GM18511 (cell line): ENCODE results near the gene PLS3.
"Not testable (repeated sequence)": the region's sequence is repeated elsewhere in the genome, so short reads cannot be mapped to it uniquely, and the experiment has no call there.

Source experiments
- ATAC-seq: cut with Tn5 transposase; IDR thresholded peaks from one replicate; pipeline ENCODE4 v1.9.1; 2021; ENCODE audit warnings: mild to moderate bottlenecking, moderate library complexity; ENCODE audit not compliant: unreplicated experiment

The PLS3 gene

DNA sequence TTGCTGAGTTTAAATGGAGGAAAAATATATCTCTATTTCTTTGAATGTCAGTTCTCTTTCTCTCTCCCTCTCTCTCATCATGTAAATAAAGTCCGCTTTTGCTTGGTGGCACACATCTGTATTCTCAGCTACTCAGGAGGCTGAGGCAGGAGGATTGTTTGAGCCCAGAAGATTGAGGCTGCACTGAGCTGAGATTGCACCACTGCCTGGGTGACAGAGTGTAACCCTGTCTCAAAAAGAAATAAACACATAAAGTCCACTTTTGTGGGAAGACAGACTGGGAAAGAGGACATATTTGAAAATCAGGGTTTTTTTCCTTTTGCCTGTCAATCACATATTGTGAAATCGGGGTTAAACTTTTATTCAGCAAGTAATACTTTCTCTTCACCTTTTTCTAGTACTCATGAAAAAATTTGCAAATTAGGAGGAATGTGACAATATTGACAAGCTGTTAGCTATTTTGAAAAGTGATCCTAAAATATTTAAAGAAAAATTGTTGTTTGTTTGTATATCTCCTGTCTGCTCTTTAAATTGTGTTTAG, 42.6 kb downstream of the PLS3 start:
- no peak for ATAC-seq

DNA sequence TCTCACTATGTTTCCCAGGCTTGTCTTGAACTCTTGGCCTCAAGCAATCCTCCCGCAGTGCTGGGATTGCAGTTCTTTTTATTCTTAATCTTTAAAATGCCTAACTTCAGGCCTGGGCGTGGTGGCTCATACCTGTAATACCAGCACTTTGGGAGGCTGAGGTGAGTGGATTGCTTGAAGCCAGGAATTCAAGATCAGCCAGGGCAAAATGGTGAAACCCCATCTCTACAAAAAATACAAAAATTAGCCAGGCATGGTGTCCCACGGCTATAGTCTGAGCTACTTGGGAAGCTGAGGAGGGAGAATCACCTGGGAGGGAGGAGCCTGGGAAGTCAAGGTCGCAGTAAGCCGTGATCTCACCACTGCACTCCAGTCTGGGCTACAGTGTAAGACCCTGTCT, 45.9 kb downstream of the PLS3 start:
- ATAC-seq = no peak

DNA sequence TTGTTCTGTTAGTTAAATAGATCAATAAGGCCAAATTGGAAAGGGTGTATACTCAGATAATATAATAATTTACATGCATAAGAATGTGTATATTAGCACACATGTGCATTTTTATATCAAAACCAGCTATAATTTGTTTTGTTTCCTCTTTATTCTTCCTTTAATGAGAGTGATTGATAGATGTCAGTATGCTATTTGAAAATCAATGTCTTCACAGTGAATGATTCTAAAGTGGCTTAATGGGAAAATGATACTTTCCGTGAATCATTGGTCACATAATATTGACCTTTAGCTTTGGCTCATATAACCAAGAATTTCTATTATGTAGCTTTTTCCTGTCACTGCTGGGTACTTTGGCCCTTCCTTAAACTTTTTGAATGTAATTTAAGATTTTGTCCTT, 48.6 kb downstream of the PLS3 start:
- ATAC-seq = no peak

DNA sequence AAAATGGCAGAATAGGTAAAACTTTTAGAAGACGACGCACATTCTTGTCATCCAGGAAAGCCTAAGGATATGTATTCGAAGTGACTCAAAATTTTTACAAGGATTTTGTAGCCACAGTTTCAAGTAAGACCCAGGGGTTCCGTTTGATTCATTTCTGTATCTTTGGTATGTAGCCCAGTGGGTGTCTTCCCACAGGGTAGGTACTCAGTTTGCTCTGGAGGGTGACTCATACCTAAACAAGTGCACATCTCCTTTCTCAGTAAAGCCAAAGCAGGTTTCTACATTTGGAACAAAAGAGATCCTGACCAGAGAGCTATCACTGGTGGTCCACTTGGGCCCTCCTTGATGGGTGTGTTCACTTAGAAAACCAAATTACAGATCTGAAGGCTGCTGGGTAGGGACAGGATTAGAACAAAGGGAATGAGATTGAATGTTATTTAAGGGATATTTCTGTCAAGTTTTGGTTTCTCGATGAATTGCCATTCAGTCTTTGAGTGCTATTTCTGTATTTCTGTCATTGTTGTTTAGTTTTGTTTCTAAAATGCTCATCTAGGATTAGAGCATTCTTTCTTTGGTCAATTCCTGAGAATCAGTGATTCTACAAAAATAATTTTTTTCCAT, 56.1 kb downstream of the PLS3 start:
- peak; percentile 93 for ATAC-seq

DNA sequence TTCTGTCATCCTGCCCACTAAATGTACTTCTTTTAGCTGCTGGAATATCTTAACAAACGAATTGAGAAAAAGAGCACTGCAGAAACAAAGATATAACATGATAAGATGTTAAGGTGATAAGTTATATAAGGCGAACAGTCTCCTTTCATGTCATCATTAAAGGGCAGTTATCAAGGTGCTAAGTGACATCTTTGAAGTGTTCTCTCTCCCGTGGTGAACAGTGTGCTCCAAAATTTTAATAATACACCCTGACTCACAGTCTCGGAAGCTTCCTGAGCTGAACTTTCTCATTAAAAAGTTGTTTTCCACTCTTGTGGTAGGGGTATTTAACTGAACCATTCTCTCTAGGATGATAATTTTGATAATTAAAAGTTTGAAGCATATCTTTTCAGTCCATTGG, 61.6 kb downstream of the PLS3 start:
- ATAC-seq = no peak

DNA sequence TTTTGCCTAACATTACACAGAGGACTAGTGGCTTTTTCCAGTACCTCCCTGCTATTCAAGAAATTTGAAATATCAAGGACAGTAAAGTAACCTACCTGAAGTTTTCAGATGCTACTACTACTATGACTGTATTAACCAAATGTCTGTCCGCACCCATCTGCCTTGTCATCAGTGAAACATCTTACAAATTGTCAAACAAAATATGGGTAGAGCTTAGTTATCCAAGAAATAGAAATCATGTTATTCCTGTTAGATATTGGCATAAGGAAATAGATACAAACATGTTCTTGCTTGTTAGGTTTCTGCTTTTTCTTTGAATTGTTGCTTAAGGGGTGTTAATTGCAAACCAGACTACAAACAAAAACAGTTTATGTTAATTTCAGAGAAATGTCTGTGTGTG, 63.9 kb downstream of the PLS3 start:
- ATAC-seq = no peak

DNA sequence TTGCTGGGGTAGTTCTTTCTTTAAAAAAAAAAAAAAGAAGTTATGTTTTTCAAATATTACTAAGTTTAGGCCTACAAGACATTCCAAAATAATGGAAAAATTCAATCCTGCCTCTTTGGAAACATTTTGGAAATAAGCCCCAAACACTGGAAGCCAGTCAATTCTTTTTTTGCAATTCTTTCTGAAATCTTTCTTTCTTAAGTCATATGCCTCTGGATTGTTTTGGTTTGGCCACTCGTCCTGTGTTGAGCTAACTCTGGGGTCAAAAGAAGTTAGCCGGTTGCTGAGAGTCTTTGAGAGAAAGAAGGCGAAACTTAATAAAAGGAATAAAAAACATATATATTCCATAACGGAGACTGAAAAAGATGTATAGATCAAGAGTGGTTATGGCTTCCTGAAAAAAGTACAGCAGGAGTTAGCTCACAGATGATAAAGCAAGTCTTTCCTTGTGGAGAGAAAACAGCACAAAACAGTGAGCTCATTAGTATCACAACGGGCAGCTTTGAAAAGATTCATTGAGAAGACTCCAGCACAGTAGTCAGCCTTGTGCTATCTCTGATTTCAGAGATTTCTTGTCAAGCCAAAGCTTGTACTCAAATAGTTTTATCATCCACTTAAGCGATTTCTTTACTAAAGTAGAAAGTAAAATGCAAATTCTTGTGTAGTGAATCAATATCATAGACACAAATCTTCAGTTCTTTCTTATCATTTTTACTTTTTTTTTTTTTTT, 64.8 kb downstream of the PLS3 start:
- no peak for ATAC-seq

DNA sequence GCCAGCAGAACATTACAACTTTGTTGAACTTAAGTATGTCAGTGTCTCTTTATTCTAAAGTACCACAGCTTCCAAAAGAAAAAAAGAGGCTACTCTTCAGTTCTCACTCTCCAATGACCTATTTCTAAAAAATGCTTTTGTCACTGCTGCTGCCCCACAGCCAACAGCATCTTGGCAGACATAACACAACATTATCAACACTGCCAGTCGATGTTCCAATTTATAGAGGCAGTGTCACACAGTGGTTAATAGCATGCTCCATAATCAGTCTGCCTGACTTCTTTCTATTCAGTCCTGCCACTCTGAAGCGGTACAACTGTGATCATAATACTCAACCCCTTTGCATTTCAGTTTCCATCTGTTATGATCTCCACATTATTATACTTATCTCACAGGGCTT, 69.2 kb downstream of the PLS3 start:
- ATAC-seq = no peak

DNA sequence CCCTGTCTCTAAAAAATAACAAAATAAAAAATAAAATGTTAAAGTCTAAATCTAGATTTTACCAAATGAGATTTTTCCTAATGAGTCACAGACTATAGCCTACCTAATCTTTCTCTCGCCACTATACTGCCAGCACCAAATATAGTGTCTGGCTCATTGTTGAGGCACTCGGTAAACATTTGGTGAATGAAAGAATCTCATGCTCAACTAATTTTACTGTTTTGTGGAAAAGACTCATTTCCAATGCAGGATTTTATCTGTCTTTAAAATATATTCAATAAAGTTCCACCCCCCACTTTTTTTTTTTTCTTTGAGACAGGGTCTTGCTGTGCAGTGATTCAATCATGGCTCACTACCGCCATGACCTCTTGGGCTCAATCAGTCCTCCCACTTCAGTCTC, 71.5 kb downstream of the PLS3 start:
- no peak for ATAC-seq

DNA sequence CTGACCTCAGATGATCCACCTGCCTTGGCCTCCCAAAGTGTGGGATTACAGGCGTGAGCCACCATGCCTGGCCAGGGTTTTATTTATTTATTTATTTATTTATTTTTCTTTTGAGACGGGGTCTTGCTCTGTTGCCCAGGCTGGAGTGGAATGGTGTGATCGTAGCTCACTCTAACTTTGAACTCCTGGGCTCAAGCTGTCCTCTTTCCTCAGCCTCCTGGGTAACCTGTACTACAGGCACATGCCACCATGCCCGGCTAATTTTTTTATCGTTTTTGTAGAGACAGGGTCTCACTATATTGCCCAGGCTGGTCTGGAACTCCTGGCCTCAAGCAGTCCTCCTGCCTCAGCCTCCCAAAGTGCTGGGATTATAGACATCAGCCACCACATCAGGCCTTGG, 72.4 kb downstream of the PLS3 start:
- not testable (repeated sequence) for ATAC-seq

DNA sequence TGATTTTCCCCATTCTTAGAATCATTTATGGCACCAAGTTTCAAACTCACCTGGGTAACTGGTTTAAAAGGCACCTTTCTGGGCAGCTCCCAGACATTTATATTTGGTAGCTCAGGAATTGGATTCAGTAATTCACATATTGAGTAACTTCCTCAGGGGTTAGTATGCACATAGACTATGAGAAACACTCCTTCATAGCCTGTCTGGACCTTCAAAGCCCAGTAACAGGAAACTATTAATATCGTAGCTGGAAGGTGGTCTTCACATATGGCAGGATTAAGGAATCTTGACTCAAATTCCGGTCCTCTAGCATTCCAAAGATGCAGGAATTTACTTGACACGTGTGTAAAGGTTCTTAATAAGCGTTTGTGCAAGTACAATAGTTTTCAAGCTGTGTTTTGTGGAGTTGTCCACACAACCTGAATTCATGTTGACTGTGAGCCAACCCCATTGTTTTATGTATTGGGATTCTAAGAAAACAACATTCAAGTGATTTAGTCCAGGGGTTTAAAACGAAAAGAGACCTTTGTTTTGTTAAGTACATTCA, 78.4 kb downstream of the PLS3 start:
- no peak for ATAC-seq

DNA sequence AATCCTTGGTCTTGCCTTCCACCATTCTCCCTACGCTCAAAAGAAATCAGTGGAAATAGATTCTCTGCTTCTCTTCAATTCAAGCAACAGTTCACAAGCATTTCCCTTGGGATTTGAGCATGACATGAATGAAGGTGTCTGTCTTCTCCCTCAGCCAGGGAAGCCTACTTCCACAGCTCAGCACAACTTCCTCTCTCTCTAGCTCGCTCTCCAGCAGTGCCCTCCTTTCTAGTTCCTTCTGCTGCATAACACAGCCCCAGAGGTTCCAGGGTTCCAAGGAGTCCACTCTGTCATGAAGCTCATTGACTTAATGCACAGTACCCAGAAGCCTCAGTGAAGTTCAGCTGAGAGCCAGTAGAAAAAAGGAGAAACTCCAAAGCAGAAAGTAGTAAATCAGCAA, 81.3 kb downstream of the PLS3 start:
- no peak for ATAC-seq

DNA sequence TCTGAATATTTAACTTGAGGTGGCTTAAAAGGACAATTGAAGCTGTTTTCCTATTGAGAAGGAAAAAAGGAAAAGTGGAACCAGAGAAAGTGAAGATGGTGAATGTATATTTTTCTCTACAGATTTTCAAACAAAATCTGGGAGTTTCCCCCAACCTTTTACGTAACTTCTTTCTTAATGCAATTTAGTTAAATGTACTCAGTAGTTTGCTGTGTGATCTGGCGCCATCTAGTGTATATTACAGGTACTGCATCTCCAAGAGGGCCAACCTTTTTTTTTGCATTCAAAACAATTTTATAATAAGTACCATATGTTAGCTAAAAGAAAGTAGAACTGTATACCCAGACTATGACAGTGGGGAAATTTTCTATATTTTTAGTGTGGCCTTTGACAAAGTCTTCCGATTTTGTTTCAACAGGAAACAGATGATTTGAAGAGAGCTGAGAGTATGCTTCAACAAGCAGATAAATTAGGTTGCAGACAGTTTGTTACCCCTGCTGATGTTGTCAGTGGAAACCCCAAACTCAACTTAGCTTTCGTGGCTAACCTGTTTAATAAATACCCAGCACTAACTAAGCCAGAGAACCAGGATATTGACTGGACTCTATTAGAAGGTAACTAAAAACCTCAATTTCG, 82.0 kb downstream of the PLS3 start:
- no peak for ATAC-seq

DNA sequence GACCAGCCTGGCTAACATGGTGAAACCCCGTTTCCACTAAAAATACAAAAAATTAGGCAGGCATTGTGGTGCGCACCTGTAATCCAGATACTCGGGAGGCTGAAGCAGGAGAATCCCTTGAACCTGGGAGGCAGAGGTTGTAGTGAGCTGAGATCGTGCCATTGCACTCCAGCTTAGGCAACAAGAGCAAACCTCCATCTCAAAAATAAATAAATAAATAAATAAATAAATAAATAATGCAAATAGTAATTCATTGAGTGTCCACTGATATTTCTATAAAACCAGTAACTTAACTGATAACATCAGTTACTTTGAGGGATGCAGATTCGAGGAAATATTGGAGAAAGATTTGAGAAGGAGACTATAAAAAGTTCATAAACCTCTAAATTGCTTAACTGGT, 83.4 kb downstream of the PLS3 start:
- ATAC-seq = not testable (repeated sequence)

DNA sequence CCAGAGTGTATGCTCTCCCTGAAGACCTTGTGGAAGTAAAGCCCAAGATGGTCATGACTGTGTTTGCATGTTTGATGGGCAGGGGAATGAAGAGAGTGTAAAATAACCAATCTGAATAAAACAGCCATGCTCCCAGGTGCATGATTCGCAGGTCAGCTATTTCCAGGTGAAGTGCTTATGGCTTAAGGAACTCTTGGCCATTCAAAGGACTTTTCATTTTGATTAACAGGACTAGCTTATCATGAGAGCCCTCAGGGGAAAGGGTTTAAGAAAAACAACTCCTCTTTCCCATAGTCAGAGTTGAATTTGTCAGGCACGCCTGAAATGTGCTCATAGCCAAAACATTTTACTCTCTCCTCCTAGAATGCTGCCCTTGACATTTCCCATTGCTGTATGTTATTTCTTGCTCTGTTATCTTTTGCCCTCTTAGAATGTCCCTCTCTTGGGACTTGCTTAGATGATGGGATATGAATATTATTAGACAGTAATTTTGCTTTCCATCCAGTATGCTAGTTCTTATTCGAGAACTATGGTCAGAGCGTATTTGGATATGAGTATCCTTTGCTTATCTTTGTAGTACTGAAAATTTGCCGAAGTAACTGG, 88.6 kb downstream of the PLS3 start:
- ATAC-seq = no peak

DNA sequence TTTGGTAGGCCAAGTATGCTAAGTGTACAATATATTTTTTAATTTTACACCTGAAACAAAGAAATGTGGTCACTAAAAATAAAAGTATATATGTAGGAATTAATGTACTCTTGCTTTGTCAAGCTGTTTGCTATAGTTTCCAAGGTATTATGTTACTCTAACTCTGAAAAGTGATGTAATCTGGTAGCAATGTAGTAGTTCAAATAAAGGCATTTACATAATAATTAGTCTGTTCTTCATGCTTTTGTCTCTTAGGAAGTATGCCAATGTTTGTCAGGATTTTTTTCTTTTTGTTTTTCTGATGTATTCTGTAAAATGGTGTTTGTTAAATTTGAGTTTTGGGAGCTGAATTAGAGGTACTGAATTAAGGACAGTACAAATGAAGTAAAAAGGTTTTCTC, 89.5 kb downstream of the PLS3 start:
- ATAC-seq = no peak

DNA sequence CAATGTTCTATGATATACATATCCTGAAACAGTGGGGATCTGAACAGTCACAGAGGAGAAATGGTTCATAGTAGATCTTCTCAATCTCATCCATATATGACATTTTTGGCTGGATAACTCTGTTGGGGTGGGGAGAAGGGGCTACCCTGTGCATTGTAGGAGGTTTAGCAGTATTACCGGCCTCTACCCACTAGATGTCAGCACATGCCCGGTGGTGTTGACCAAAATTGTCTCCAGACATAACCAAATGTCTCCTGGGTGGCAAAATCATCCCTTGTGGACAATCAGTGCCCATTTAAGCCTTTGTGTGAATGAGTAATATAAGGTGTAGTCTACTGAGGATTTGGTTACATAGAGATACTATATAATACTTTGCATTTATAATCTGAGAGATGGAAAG, 89.9 kb downstream of the PLS3 start:
- ATAC-seq = peak; percentile 84

DNA sequence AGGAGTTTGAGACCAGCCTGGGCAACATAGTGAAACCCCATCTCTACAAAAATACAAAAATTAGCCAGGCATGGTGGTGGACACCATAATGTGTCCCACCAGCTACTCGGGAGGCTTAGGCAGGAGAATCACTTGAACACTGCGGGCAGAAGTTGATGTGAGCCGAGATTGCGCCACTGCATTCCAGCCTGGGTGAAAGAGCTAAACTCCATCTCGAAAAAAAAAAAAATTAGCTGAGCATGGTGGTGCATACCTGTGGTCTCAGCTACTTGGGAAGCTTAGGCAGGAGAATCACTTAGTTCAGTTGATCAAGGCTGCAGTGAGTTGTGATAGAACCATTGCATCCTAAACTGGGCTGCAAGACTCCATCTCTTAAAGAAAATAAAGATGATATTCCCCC, 91.2 kb downstream of the PLS3 start:
- no peak for ATAC-seq

DNA sequence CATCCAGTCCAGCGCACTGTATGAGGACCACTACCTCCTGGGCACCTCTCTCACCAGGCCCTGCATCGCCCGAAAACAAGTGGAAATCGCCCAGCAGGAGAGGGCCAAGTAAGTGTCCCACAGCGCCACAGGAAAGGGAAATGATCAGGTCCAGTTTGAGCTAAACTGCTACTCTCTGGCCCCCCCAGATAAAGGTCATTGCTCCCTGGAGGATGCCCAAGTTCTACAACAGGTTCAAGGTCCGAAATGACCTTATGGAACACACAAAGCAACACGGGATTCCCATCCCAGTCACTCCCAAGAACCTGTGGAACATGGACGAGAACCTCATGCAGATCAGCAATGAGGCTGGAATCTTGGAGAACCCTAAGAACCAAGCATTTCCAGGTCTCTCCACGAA, 104.1 kb downstream of the PLS3 start:
- ATAC-seq = no peak

DNA sequence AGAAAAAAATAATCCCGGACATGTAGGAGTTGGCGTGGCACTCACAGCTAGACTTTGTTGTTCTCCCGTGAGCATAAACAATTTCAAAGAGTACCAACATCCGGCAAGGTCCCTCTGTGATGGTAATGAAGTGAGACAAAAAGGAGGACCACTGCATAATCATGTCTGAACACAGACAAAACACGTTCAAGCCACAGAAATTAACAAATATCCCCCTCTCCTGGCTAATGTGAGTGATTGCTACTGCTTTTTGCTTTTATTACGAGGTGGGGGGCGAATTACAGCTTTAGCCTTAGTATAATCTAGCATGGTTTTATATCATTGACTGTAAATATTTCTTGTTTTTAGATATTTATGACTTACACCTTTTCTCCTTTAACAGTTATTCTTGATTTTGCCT, 118.5 kb downstream of the PLS3 start:
- no peak for ATAC-seq

DNA sequence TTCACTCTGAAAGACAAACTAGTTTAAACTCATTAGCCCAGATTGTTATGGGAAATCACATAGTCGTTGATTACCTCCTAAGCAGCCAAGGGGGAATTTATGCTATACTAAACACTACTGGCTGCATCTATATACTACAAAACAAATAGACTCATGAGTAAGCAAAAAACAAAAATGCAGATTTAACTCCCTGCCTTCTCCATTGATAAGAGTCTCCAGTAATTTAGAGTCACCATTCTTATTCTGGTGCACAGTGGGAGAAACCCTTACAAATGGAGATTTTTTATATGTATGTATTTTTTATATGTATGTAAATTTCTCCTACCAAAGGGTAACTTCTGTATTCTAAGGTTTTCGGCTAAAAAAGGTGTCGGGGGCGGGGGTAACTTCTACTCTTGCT, 126.6 kb downstream of the PLS3 start:
- no peak for ATAC-seq

DNA sequence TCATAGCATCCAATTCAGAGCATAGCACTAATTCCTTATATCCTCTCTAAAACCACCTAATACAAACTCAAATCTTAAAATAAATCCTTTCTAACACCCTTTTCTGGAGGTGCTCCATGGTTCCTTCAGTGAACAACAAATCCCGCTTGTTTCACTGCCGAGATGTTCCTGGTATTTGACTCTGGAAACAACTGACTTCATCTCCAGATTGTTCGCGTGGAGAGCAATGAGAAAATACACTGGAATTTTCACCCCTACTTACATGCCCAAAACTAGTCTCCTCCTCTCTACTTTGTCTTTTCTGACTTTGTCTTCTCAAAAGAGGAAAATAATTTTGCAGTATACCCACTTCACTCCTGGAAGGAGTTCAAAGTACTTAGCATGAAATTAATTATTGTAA, 129.0 kb downstream of the PLS3 start:
- ATAC-seq = no peak
